HepG2 (cell line): Measurements from ENCODE around the gene C14orf132. TPM values are rescaled to one million over a fixed set of nuclear protein-coding genes. Genes with fewer than 3 reads are reported as not detected.

Experiments used
- ATAC-seq: fragments of 200-7000 bp; cut with Tn5 transposase; 3 replicates; pipeline ENCODE4 v1.9.1; 2020; ENCODE audit warnings: mild to moderate bottlenecking, moderate library complexity
- BruUV-seq: library from RNA; stranded (reverse); fragments of 400-500 nt; replicated peaks from 2 replicates; lab custom pipeline; 2021; lab: Mats Ljungman, UMichigan
- CTCF ChIA-PET: fragments of 300-600 bp; formaldehyde crosslinking; extraction: SDS; loops from one replicate; lab custom pipeline; 2021; ENCODE audit warnings: low total read pairs, inconsistent platforms, low intra/inter-chr PET ratio; lab: Yijun Ruan, JAX
- POLR2A ChIA-PET: fragments of 350-600 bp; sonication (Branson Sonifier 250); formaldehyde crosslinking; loops from one replicate; lab custom pipeline; 2020; ENCODE audit warnings: antibody characterized with exemption, inconsistent platforms; lab: Yijun Ruan, JAX
- DNase-seq: peaks from one replicate; pipeline ENCODE4 v3.0.0-alpha.2; 2015; ENCODE audit warnings: low spot score
- FAIRE-seq: peaks from 3 replicates; lab custom pipeline; 2011; peaks lifted over from hg19 to GRCh38; lab: Jason Lieb, UNC
- H2AFZ ChIP-seq: one replicate; pipeline ENCODE4 v1.6.1; 2011; ENCODE audit warnings: low read length, inconsistent platforms
- H3K27ac ChIP-seq: fragments of 300-600 bp; 3 replicates; pipeline ENCODE4 v1.8.0; 2011; ENCODE audit warnings: mixed run types, mild to moderate bottlenecking, mixed read lengths, low read length, inconsistent platforms; ENCODE audit not compliant: insufficient read depth; ENCODE audit errors: extremely low read length
- H3K27me3 ChIP-seq, 2 experiments: fragments of 200-600 bp in 1 of 2; 2 replicates in 1 of 2; 3 replicates in 1 of 2; pipeline versions ENCODE4 v1.6.0 to v1.8.0; 2011; ENCODE audit warnings: low read length in 2 of 2, mild to moderate bottlenecking in 2 of 2, moderate library complexity in 2 of 2, inconsistent platforms in 1 of 2; ENCODE audit not compliant: insufficient read depth in 2 of 2, control insufficient read depth in 1 of 2
- H3K36me3 ChIP-seq, 2 experiments: fragments of 200-600 bp in 1 of 2; replicated peaks in 1 of 2; 2 replicates in 1 of 2; 3 replicates in 1 of 2; pipeline versions ENCODE4 v1.5.1 to v1.8.0; 2011; ENCODE audit warnings: low read length in 2 of 2, inconsistent platforms in 1 of 2; ENCODE audit not compliant: insufficient read depth in 2 of 2, control insufficient read depth in 1 of 2
- H3K4me1 ChIP-seq: 2 replicates; pipeline ENCODE4 v1.5.1; 2012; ENCODE audit warnings: low read length, inconsistent platforms; ENCODE audit not compliant: insufficient read depth
- H3K4me2 ChIP-seq: 2 replicates; pipeline ENCODE4 v1.6.0; 2011; ENCODE audit warnings: low read depth, low read length, inconsistent platforms
- H3K4me3 ChIP-seq, 3 experiments: fragments of 200-600 bp in 1 of 3; sonication (generic), shearing (Covaris generic) in 1 of 3; replicated peaks in 1 of 3; 2 replicates each; pipeline ENCODE4 v1.5.1; 2011 to 2016; ENCODE audit warnings: low read length in 3 of 3, inconsistent platforms in 2 of 3, low read depth in 2 of 3, mild to moderate bottlenecking in 2 of 3, control low read depth in 1 of 3, mixed read lengths in 1 of 3; ENCODE audit not compliant: insufficient read depth in 1 of 3
- H3K79me2 ChIP-seq: one replicate; pipeline ENCODE4 v1.6.1; 2011; ENCODE audit warnings: low read length, inconsistent platforms; ENCODE audit not compliant: insufficient read depth
- H3K9ac ChIP-seq: 2 replicates; pipeline ENCODE4 v1.6.0; 2011; ENCODE audit warnings: mild to moderate bottlenecking, low read depth, low read length, inconsistent platforms; ENCODE audit not compliant: insufficient read depth
- H3K9me3 ChIP-seq: 2 replicates; pipeline ENCODE4 v1.5.1; 2012; ENCODE audit warnings: mild to moderate bottlenecking, low read length
- H4K20me1 ChIP-seq: 2 replicates; pipeline ENCODE4 v1.6.0; 2011; ENCODE audit warnings: inconsistent platforms, mild to moderate bottlenecking, low read length, moderate library complexity; ENCODE audit not compliant: insufficient read depth
- WGBS: methylation state at CpG from one replicate; pipeline ENCODE4 v1.1.6; 2017; ENCODE audit warnings: low lambda C conversion rate; 5-methylcytosine and 5-hydroxymethylcytosine counted together
- in situ Hi-C: cut with HindIII; loops from 2 replicates; pipeline ENCODE4 v1.10.0; 2017; ENCODE audit warnings: low pct_unique_long_range_greater_than_20kb; ENCODE audit not compliant: extremely low pct_ligation_motif_present
- intact Hi-C: fragments of 100-400 bp; cut with micrococcal nuclease; formaldehyde crosslinking; loops from one replicate; pipeline ENCODE4 v1.10.0; 2022; ENCODE audit not compliant: unreplicated experiment
- polyA plus RNA-seq, 8 experiments: library from polyadenylated mRNA; depleted of rRNA in 3 of 8; stranded (reverse) in 7 of 8; unstranded in 1 of 8; fragments of >200 nt; fragmentation: Illumina TruSeq in 4 of 8; extraction: Trizol in 4 of 8; gene quantifications; 2 replicates each; pipeline versions ENCODE4 v1.2.1 to v1.2.3, GENCODE V29; 2011 to 2016; ENCODE audit warnings: low read depth in 4 of 8, missing spikeins in 1 of 8, mixed read lengths in 1 of 8; ENCODE audit not compliant: insufficient read depth in 1 of 8
- total RNA-seq, 5 experiments: library from RNA; depleted of rRNA; stranded (reverse); fragments of >200 nt; fragmentation: Illumina TruSeq; extraction: Trizol; gene quantifications; 2 replicates each; pipeline ENCODE4 v1.2.3, GENCODE V29; 2016; ENCODE audit warnings: low read depth in 1 of 5
- TF ChIP-seq, protein P1 (sequence below): sonication (generic); formaldehyde crosslinking; IDR thresholded peaks from 2 replicates; pipeline ENCODE4 v1.4.0; 2020; ENCODE audit warnings: mild to moderate bottlenecking, missing genetic modification reagents, borderline replicate concordance
- TF ChIP-seq, protein P2 (sequence below): IDR thresholded peaks from 2 replicates; pipeline ENCODE4 v1.6.1; 2016; ENCODE audit warnings: low read depth

Gene C14orf132
- total and polyA plus RNA-seq, 2 of the 13 experiments (the other 11 are each of a cell fraction or from before 2014, with no cell fraction given) = 0.13 to 0.15 TPM

DNA sequence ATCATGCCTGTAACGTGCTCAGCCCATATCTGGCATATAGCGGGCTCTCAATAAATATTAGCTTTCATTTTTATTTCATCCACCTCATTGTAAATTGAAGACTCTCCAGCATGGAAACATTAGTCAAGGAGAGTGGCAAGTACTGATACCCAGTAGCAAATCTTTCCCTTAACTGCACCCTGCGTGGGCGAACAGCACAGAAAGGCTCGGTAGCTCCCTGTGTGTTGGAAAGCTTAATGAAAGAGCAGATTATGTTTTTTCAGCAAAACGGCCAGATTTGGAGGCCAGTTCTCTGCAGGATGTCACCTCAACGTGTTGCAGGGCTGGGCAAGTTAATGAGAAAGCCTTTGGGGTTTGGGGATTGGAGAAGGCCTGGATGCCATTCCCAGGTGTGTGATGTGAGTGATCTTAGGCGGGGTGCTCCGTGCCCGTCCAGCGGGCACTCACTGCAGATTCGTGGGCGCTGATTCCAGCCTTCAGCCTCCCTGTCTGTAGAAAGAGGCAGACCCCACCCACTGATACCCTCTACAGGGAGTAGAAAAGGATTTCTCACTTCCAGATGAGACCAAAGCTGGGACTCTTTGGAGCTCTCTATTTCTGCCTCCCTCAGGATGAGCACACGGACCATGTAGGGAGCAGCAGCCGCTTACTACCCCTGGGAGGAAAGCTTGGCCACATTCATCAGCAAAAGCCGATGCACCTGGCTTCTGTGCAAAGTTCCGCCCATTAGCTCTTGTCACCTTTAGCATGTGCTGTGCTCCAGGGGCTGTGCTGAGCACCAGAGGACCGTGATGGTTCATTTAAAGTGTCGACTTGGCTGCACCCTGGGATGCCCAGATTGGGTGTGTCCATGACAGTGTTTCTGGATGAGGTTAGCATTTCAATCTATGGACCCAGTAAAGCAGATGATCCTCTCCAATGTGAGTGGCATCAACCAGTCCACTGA is 29.1 kb downstream of the C14orf132 start:
- FAIRE-seq (no peak), DNase-seq (no peak), ATAC-seq (no peak)
- H3K4me3 ChIP-seq = no peak overlapping the region
- H3K4me2 ChIP-seq = no peak overlapping the region
- no peak overlapping the region for H2AFZ ChIP-seq
- no TSS peak for BruUV-seq
- ChIA-PET POLR2A (no interaction called here), CTCF (no interaction called here)
- no peaks in the 10 kb centered on the region for H4K20me1 ChIP-seq
- no peaks in the 10 kb centered on the region for H3K36me3 ChIP-seq
- H3K9me3 ChIP-seq = no peaks in the 10 kb centered on the region
- in situ Hi-C loops = no loop called here
- no peaks in the 10 kb centered on the region for H3K79me2 ChIP-seq
- no peaks in the 10 kb centered on the region for H3K4me1 ChIP-seq
- no peak overlapping the region for H3K27ac ChIP-seq
- TF ChIP-seq, protein P1, sequence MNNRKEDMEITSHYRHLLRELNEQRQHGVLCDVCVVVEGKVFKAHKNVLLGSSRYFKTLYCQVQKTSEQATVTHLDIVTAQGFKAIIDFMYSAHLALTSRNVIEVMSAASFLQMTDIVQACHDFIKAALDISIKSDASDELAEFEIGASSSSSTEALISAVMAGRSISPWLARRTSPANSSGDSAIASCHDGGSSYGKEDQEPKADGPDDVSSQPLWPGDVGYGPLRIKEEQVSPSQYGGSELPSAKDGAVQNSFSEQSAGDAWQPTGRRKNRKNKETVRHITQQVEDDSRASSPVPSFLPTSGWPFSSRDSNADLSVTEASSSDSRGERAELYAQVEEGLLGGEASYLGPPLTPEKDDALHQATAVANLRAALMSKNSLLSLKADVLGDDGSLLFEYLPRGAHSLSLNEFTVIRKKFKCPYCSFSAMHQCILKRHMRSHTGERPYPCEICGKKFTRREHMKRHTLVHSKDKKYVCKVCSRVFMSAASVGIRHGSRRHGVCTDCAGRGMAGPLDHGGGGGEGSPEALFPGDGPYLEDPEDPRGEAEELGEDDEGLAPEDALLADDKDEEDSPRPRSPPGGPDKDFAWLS (CRISPR knock-in tag) = no peak
- H3K27me3 ChIP-seq = peaks cover 2 to 8% of the 10 kb centered on the region in 2 experiments; a peak in 3 of 5 replicates
- intact Hi-C loops = loop anchor here (1.0 kb wide), 1 partner anchor 18 kb away; no protein-coding TSS in a partner anchor
- H3K9ac ChIP-seq = no peak overlapping the region
- 56% methylated on average over 7 of the region's 19 CpGs for WGBS

DNA sequence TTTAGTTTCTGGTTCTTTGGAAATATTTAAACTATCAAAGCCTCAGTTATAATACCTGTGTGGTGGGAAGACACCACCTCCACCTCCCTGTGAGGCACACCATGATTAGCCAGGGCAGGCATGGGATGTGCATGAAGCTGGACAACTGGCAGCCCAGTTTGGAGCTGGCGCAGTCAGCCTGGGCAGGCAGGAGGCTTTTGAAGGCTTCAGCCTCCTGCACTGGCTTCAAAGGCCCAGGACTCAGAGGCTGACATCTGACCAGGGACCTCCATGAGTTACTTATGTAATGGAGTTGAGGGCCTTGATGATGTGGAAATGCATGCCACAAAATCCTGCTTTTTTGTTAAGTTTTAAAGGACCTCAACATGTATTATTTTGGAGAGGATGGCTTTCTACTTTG is 30.3 kb downstream of the C14orf132 start:
- Histone ChIP-seq H3K9ac (no peak overlapping the region), H3K4me2 (no peak overlapping the region), H3K4me1 (no peaks in the 10 kb centered on the region), H3K9me3 (no peaks in the 10 kb centered on the region), H3K79me2 (no peaks in the 10 kb centered on the region), H3K36me3 (no peaks in the 10 kb centered on the region), H3K27ac (no peak overlapping the region), H3K27me3 (peaks cover 2 to 8% of the 10 kb centered on the region in 2 experiments; a peak in 3 of 5 replicates), H2AFZ (no peak overlapping the region), H3K4me3 (no peak overlapping the region), H4K20me1 (no peaks in the 10 kb centered on the region)
- ChIA-PET POLR2A (no interaction called here), CTCF (no interaction called here)
- no CpG with 5 or more reads among the region's 1 CpG for WGBS
- no TSS peak for BruUV-seq
- intact Hi-C loops (no loop called here), in situ Hi-C loops (no loop called here)
- DNase-seq = no peak
- no peak for FAIRE-seq
- TF ChIP-seq, protein P2, sequence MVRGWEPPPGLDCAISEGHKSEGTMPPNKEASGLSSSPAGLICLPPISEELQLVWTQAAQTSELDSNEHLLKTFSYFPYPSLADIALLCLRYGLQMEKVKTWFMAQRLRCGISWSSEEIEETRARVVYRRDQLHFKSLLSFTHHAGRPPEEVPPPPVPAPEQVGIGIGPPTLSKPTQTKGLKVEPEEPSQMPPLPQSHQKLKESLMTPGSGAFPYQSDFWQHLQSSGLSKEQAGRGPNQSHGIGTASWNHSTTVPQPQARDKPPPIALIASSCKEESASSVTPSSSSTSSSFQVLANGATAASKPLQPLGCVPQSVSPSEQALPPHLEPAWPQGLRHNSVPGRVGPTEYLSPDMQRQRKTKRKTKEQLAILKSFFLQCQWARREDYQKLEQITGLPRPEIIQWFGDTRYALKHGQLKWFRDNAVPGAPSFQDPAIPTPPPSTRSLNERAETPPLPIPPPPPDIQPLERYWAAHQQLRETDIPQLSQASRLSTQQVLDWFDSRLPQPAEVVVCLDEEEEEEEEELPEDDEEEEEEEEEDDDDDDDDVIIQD = no peak
- ATAC-seq = no peak
